Smooth muscle cell (in vitro differentiated cells): Measurements from ENCODE around the gene TSR2. TPM values are rescaled to one million over a fixed set of nuclear protein-coding genes. Genes with fewer than 3 reads are reported as not detected.

Source experiments
- DNase-seq: peaks from one replicate; lab custom pipeline; 2025; ENCODE audit not compliant: unreplicated experiment; lab: John Stamatoyannopoulos, UW
- H2AFZ ChIP-seq: fragments of 200-600 bp; sonication (generic); 2 replicates; pipeline ENCODE4 v1.6.0; 2016; ENCODE audit warnings: antibody characterized with exemption, low read depth, mild to moderate bottlenecking
- H3F3A ChIP-seq: fragments of 200-600 bp; sonication (generic); 2 replicates; pipeline ENCODE4 v1.6.0; 2017; ENCODE audit warnings: antibody characterized with exemption, low read depth
- H3K27ac ChIP-seq: fragments of 200-600 bp; sonication (generic); 2 replicates; pipeline ENCODE4 v1.5.1; 2016; ENCODE audit warnings: low read depth, mild to moderate bottlenecking
- H3K27me3 ChIP-seq: fragments of 200-600 bp; sonication (generic); 2 replicates; pipeline ENCODE4 v1.6.1; 2016; ENCODE audit warnings: low read depth, mild to moderate bottlenecking
- H3K36me3 ChIP-seq: fragments of 200-600 bp; sonication (generic); 2 replicates; pipeline ENCODE4 v1.5.1; 2016; ENCODE audit warnings: low read depth
- H3K4me1 ChIP-seq: fragments of 200-600 bp; sonication (generic); 2 replicates; pipeline ENCODE4 v1.5.1; 2016; ENCODE audit warnings: low read depth
- H3K4me2 ChIP-seq: fragments of 200-600 bp; sonication (generic); 2 replicates; pipeline ENCODE4 v1.6.0; 2016; ENCODE audit warnings: mild to moderate bottlenecking
- H3K4me3 ChIP-seq: fragments of 200-600 bp; sonication (generic); 2 replicates; pipeline ENCODE4 v1.5.1; 2016; ENCODE audit warnings: mild to moderate bottlenecking
- H3K79me2 ChIP-seq: fragments of 200-600 bp; sonication (generic); 2 replicates; pipeline ENCODE4 v1.6.0; 2016; ENCODE audit warnings: low read depth, mild to moderate bottlenecking
- H3K9ac ChIP-seq: fragments of 200-600 bp; sonication (generic); 2 replicates; pipeline ENCODE4 v1.6.0; 2016; ENCODE audit warnings: low read depth
- H3K9me3 ChIP-seq: fragments of 200-600 bp; sonication (generic); replicated peaks from 2 replicates; pipeline ENCODE4 v1.5.1; 2016; ENCODE audit warnings: low read depth
- H4K20me1 ChIP-seq: fragments of 200-600 bp; sonication (generic); 2 replicates; pipeline ENCODE4 v1.6.0; 2016; ENCODE audit warnings: low read depth
- CTCF ChIP-seq: fragments of 200-600 bp; sonication (generic); IDR thresholded peaks from 2 replicates; pipeline ENCODE4 v1.5.1; 2017; ENCODE audit warnings: borderline replicate concordance, mild to moderate bottlenecking, antibody characterized with exemption; ENCODE audit not compliant: insufficient read depth, poor library complexity, severe bottlenecking
- WGBS: methylation state at CpG from one replicate; pipeline ENCODE4 v1.1.7; 2016; ENCODE audit warnings: low lambda C conversion rate; 5-methylcytosine and 5-hydroxymethylcytosine counted together
- polyA plus RNA-seq: library from polyadenylated mRNA; unstranded; fragments of >200 nt; fragmentation: Nextera tagmentation; extraction: Ambion mirVana; gene quantifications from 2 replicates; pipeline ENCODE4 v1.2.1, GENCODE V29; 2016
- total RNA-seq: library from RNA; depleted of rRNA; stranded (reverse); fragments of >200 nt; gene quantifications from 2 replicates; pipeline ENCODE4 v1.2.3, GENCODE V29; 2014

The TSR2 gene
- total and polyA plus RNA-seq, 2 experiments from 2014 or later, result 9.7 to 40.0 TPM

- Histone ChIP-seq H3K27ac (no peak overlapping the region), H3F3A (no peaks in the 10 kb centered on the region)
- 69% methylated on average over 3 of the region's 3 CpGs for WGBS
Measured at GRCh38 chrX:54419559-54420302, 20.5 kb upstream of the TSR2 start.

GRCh38 chrX:54422168-54422567, 18.0 kb upstream of the TSR2 start:
- TF ChIP-seq CTCF, result no peak
- H3K4me2 ChIP-seq, result no peak overlapping the region
- no peak overlapping the region for H3K27ac ChIP-seq
- H3K4me3 ChIP-seq, result no peak overlapping the region
- no peaks in the 10 kb centered on the region for H3K9me3 ChIP-seq
- H3K9ac ChIP-seq, result no peak overlapping the region
- H3F3A ChIP-seq, result no peaks in the 10 kb centered on the region
- H2AFZ ChIP-seq, result no peak overlapping the region
- 83% methylated on average over 3 of the region's 3 CpGs for WGBS
- H4K20me1 ChIP-seq, result no peaks in the 10 kb centered on the region
- H3K36me3 ChIP-seq, result no peaks in the 10 kb centered on the region
- H3K27me3 ChIP-seq, result no peaks in the 10 kb centered on the region
- DNase-seq, result no peak
- H3K4me1 ChIP-seq, result no peaks in the 10 kb centered on the region
- H3K79me2 ChIP-seq, result no peaks in the 10 kb centered on the region

More at GRCh38 chrX:54419559-54420302, 20.5 kb upstream of the TSR2 start:
- Histone ChIP-seq H3K9ac (no peak overlapping the region), H3K4me2 (no peak overlapping the region), H3K36me3 (no peaks in the 10 kb centered on the region), H3K4me3 (no peak overlapping the region), H3K27me3 (no peaks in the 10 kb centered on the region), H3K79me2 (no peaks in the 10 kb centered on the region), H3K4me1 (no peaks in the 10 kb centered on the region), H4K20me1 (no peaks in the 10 kb centered on the region), H2AFZ (no peak overlapping the region), H3K9me3 (no peaks in the 10 kb centered on the region)
- no peak for TF ChIP-seq CTCF
- DNase-seq, result no peak

GRCh38 chrX:54423161-54423888, 16.9 kb upstream of the TSR2 start:
- H4K20me1 ChIP-seq, result no peaks in the 10 kb centered on the region
- no peak overlapping the region for H3K27ac ChIP-seq
- 41% methylated on average over 8 of the region's 14 CpGs for WGBS
- no peaks in the 10 kb centered on the region for H3K9me3 ChIP-seq
- no peak for TF ChIP-seq CTCF
- H3K36me3 ChIP-seq, result no peaks in the 10 kb centered on the region
- H2AFZ ChIP-seq, result no peak overlapping the region
- no peaks in the 10 kb centered on the region for H3F3A ChIP-seq
- no peak overlapping the region for H3K4me2 ChIP-seq
- no peaks in the 10 kb centered on the region for H3K4me1 ChIP-seq
- no peak overlapping the region for H3K9ac ChIP-seq
- no peaks in the 10 kb centered on the region for H3K79me2 ChIP-seq
- no peak for DNase-seq
- H3K4me3 ChIP-seq, result no peak overlapping the region
- H3K27me3 ChIP-seq, result no peaks in the 10 kb centered on the region
